ENCODE measurements around the gene NOL4L.
"Not testable (repeated sequence)": the region's sequence is repeated elsewhere in the genome, so short reads cannot be mapped to it uniquely, and the experiment has no call there.

Gene NOL4L

DNA sequence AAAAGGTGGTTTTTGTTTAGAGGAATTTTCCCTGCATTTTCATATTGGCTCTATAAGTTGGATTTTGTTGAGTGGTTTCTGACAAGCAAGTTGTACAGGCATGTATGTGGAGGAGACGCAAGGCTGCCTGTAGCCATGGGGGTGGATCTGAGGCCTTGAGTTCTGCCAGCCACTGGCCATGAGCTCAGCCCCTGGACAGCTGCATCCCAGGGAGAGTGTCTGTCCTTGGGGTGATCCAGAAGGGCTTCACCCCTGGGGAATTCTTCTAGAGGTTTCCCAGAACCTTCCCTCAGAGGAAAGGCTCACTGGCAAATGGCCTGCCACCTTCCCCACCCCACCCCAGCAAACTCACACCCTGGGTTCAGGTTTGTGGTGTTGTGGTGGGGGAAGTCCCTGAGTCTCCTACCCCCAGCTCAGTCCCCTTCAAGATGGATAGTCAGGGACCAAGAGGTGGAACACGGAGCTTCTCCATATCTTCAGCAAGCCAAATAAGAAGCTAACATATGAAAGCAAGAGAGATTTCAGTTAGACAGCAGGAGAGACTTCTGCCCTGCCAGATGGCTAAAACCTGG, 11.6 kb upstream of the NOL4L start:
- no peak for DNase-seq (ENCODE audit: low read depth)

DNA sequence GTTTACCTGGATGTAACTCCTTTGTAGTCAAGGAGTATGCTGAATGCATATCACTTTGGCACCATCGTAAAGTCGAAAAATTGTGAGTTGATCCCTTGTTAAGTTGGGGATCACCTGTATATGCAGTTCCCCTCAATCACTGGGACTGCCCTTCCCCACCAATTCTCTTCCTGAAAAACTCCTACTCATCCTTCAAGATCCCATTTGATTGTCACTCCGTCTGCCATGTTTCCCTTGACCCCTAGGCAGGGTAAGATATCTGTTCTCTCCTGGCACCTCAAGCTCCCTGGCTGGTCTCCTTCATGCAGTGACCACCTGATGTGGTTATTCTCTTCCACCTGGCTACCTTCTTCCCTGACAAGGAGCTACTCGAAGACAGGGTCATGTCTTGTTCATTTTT, 10.0 kb upstream of the NOL4L start:
- DNase-seq (ENCODE audit: low read depth), result no peak

DNA sequence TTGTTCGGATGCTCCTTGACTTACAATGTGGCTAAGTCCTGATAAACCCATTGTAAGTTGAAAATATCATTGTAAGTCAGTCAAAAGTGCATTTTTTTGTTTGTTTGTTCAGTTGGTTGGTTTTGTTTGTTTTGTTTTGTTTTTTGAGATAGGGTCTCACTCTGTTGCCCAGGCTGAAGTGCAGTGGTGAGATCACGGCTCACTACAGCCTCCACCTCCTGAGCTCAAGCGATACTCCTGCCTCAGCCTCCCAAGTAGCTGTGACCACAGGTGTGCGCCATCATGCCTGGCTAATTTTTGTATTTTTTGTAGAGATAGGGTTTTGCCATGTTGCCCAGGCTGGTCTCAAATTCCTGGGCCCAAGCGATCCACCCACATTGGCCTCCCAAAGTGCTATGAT, 9.5 kb upstream of the NOL4L start:
- DNase-seq (ENCODE audit: low read depth), result not testable (repeated sequence)

DNA sequence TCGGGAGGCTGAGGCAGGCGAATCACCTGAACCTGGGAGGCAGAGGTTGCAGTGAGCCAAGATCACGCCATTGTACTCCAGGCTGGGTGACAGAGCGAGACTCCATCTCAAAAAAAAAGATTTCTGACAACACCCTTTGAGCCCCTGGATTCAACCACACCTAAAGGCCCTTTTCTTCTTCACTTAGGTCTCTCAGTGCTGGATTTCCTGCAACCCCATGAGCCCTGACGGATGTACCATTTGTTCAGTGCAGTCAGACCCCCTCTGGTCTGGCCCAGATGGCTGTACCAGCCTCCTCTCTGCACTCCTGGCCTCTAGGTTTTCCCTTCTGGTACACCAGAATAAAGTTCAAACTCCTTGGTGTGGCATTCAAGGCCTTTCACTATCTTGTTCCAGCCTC, 9.1 kb upstream of the NOL4L start:
- no peak for DNase-seq (ENCODE audit: low read depth)

DNA sequence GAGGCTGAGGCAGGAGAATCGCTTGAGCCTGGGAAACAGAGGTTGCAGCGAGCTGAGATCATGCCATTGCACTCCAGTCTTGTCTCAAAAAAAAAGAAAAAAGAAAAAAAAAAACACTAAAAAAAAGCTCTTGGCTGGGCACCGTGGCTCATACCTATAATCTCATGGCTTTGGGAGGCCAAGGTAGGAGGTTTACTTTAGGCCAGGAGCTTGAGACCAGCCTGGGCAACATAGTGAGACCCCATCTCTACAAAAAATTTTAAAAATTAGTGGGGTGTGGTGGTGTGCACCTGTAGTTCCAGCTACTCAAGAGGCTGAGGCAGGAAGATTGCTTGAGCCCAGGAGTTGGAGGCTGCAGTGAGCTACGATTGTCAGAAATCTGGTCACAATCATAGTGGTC, 7.5 kb upstream of the NOL4L start:
- not testable (repeated sequence) for DNase-seq (ENCODE audit: low read depth)

DNA sequence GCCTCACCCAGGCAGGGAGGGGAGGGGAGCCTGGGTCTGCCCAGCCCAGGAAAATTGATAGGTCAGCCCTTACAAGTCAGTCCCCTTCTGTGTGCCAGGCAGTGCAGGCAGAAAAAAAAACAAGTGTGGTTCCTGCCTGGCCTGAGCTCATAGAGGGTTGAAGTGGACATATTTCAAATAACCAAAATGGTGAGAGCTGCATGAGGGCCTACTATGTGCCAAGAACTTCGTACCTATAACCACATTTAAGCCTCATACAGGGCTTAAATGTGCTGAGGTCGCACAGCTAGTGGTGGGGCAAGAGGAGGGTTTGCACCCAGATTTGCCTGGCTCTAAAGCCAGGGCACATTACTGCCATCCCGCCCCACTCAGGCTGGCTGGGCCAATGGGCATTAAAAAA, 6.9 kb upstream of the NOL4L start:
- DNase-seq (ENCODE audit: low read depth), result no peak

DNA sequence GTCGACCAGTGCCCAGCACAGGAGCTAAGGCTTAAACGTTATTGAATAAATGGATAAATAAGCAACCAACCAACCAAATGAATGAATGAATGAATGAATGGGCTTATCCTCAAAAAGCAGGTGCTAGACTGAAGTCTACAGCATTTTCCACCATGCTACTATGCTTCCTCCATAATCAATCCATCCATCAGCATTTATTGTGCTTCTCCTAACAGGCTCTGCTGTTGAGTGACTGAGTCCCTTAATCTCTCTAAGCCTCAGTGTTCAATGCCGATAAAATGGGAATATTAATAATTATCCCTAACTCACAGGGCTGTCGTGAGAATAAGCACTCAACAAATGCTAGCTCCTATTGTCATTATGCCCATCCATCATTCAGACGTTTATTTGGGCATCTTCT, 4.6 kb upstream of the NOL4L start:
- DNase-seq (ENCODE audit: low read depth), result no peak

DNA sequence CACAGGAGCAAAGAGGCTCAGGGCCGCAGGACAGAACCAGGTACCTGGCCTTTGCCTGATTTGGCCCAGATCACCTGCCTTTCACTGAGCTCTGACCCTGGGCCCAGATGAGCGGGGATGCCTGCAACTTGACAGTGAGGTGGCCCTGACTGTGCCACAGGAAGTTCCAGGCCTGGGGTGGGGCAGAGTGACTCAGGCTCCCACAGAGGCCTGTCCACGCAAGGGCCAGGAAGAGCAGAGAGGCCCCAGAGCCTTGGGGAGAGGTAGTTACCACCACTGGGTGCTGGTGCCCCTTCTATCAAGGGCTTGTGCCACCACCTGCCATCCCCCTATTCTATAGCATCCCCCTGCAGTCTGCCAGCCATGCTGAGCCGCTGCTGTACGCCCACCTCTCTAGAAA, 4.1 kb upstream of the NOL4L start:
- DNase-seq (ENCODE audit: low read depth), result no peak

DNA sequence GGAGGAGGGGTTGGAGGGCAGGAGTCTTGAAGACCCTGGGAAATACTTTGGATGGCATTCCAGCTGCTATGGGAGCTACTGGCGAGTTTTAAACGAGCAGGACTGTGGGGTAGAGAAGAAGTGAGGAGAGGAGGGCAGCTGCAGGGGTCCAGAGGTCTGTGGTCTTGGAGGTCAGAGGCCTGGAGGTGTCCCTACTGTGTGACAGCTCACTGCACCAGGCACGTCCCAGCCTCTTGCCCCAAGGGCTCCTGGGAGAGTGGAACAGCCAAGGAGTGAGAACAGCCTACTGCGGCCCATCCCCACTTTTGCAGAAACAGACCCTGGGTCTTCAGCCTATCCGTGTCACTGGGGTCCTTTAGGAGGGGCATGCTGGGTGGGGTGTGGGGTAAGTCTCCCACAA, 2.9 kb upstream of the NOL4L start:
- DNase-seq (ENCODE audit: low read depth), result no peak

DNA sequence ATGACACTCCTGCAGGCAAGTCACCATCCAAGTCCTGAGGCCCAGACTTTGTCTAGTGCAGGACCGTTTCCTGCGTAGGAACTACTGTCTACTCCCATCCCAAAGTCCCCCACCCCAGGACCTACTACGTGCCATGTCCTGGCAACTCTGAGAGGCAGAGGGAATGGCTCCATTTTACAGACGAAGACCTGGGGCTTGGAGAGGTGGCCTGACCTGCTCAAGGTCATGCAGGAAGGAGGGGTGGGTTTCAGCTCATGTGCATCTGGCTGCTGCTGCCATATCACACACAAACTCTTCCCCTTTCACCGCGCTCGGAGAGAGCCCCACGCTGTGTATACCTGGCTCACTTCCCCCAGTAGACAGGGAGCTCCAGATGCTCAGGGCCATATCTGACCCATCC, 1.2 kb upstream of the NOL4L start:
- DNase-seq (ENCODE audit: low read depth), result no peak

DNA sequence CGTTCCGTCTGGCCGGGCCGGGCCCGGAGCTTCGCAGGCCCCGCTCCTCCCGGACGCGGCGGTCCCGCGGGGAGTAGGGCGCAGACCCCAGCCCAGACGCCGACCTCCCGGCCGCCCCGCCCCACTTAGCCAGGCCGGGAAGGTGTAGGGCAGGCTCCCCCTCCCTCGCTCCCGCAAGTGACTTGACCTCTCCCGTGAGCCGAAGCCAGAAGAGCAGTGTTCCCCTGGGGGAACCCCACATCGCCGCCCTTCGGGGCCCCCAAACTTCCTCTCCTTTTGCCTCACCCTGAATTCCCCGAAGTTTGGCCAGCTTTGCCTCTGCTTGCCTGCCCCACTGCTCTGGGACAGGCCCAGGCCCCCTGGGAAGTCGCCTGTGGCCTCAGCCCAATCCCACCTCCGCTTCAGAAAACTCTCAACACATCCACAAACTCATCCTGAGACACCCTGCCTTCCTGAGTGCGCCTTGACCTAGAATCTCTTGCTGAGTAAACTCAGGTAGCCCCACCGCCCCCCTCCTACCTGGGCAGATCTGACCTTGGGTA, 524 bp upstream of the NOL4L start:
- DNase-seq (ENCODE audit: low read depth), result no peak

DNA sequence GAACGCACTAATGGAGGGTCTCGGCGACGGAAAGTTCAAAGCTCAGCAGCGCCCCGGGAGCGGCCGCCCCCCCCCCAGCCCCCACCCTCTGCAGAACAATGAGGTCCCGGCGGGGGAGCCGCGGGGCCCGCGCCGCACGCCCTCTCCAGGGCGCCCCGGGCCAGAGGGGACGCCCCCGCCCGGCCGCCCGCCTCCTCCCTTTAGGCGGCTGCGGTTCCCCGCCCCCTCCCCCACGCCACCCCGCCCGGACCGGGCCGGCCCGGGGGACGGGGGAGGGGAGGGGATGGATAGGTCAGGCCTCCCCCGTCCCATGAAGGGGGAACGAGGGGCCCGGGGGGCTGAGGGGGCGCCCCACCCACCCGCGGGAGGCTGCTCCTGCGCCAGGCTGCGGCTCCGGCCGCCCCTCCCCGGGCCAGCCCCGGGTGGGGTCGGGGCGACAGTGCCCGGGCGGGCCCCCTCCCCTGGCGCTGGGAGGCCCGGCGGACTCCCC, 1.5 kb downstream of the NOL4L start:
- no peak for DNase-seq (ENCODE audit: low read depth)

DNA sequence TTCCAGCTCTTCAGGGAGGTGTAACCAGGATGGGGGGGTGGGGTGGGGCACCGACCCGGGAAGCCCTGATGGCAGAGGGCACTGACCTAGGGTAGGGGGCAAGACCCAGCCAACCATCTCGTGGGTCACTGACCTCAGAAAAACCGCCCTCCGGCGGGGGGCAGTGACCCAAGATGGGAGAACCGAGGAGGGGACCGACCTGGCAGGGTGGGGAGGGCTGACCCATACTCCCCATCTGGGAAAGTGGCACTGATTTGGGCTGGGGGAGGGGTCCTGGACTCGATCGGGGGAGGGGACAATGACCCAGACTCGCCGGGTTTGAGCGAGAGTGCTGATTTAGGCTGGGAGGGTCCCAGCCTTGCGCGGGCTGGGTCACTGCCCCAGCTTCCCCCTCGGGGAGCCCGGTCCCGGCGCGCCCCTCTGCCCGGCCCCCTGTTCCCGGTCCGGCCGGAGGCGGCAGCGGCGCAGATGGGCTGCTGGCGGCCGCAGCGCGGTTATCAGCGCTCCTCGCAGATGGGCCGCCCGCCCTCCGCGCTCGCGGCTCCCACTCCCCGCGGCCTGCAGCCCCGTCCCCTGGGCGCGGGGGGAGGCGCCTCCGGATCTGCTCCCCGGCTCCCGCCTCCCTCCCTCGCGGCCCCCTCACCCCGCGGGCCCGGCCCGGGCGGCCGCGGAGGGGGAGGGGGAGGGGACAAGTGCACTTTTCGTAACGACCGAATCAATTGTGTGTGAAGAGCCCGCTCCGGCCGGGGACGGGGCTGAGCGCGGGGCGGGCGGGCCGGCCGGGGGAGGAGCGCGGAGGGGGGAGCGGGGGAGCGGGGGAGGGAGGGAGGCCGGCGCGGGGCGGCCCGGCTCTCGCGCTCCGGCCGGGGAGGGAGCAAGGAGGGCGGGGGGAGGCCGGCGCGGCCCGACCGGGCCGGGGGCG, 2.2 kb downstream of the NOL4L start:
- no peak for DNase-seq (ENCODE audit: low read depth)

DNA sequence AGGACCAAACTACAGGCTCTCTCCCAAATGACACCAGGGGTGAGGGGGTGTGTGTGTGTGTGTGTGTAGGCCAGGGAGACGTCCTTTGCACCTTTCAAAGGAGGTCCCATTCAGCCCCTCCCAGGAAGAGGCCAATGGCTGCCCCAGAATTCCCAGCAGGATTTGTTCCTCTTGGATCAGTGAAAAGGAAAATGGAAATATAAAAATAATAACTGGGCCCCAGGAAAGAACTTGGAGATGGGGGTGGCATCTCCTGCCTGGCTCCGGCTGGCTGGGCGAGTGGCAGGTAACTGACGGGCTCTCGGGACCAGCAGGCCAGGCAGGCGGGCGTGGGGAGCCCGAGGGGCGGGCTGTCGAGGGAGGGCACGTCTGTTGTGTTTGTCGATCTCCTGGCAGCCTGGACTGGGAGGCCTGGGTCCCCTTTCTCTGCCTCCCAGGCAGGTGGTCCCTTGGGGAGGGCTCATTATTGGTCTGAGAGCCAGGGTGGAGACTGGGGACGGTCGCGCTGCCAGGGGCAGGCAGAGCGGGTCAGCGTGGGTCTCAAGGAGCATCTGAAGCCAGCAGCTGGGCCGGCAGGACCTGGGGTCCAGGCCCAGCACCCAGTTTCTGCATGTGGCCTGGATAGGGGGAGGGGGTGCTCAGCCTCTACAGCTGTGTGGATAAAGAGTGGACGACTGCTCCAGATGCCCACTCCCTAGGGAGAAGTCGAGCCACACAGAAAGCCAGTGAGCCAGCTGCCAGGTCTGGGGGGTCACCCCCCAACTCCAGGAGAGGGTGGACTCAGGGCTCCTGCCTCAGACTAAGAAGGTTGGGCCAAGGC, 3.1 kb downstream of the NOL4L start:
- DNase-seq (ENCODE audit: low read depth), result no peak

DNA sequence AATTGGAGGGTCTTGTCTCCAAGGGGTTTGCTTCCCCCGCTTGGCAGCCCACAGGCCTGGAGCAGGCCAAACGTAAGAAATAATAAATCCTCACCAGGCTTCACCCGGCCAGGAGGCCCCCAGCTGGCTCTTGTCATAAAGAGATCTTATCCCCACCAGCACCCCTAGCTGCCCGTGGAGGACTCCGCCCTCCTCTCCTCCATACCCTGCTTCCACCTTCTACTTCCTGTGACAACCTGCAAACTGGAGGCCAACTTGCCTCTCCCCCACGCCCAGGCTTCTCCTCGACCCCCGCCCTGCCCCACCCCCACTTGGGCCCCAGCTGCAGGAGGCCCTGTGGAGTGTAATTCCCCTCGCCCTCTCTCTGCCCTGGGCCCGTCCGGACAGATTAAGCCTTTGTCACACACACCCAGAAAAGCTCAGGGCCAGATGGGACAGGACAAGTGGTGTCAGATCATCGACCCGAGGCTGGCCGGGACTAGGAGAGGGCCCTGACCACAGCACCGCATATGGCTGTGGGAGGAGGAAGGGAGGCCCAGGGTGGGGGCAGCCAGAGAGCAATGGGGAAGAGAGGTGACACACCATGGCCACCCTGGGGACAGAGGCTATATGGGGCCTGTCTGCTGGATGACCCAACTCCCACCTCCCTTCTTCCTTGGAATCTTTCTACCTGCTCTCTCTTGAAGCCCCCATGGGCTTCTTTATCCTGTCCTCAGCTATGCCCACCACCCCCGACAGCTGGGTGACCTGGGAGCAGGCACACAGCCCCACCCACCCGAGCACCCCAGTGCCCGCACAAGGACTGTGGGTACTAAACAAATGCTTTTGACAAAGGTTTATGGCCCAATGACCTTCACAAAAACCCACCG, 3.9 kb downstream of the NOL4L start:
- DNase-seq (ENCODE audit: low read depth), result no peak

DNA sequence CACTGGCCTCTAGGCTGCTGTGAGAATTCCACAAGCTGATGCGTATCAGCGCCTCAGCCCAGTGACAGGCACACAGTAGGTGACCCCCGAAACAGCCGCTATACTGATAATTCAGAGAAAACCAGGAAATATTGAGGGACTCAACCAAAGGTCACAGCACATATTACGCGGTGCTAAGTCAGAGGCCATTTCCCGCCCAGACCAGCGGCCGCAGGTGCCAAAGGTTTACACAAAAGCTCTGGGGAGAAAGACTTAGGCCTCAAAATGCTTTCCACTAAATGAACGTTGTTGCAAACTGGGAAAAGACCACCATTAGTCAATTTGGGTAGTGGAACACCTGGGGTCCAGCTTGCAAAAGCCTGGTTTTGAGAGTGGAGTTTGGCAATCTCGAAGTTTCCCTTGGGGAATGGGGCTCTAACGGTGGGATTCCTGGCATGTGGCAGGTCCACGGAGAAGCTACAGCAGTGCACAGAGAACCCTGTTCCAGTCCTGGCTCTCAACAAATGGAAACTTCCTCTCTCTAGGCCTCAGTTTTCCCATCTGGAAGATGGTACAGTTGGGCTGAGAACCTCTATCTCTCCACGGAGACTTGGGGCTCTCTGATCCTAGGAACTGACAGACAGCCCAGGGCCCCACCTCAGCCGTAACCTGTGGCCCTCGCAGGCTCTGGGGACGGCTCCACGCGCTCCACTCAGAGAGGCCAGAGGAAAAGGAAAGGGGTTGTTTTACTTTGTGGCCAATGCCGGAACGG, 4.7 kb downstream of the NOL4L start:
- DNase-seq (ENCODE audit: low read depth), result no peak

DNA sequence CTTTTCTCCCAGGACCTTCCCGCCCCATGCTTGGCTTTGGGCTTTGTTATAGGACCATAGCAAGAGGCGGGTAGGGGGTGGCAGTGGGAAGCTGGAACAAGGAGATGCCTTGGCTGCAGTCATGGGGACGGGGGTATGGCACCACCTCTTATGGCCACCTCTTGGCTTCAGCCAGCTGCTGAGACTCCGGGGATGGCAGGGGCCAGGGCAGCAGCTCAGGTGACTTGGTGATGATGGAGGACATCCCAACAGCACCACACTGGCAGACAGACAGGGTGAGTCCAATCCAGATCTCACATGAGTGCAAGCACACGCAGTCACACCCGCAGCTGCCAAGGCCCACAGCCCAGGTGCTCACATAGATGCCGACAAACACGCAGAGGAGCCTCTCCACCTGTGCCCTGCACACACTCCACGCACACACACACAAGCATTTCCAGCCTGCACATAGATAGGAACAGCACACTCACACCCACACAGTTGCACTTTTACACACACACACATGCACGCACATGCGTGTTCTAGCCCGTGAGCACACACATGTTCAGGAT, 6.2 kb downstream of the NOL4L start:
- DNase-seq (ENCODE audit: low read depth), result no peak

DNA sequence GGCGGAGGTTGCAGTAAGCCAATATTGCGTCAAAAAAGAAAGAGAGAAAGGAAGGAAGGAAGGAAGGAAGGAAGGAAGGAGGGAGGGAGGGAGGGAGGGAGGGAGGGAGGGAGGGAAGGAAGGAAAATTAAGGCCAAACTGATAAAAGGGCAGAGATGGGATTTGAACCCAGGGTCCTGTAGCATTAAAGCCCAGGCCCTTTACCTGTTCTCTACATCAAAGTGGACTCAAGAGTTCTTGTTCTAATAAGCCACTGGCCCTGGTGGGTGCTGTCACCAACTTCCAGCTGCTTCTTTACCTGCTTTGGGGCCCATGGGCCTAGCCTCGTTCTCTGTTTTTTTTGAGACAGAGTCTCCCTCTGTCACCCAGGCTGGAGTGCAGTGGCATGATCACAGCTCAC, 7.1 kb downstream of the NOL4L start:
- not testable (repeated sequence) for DNase-seq (ENCODE audit: low read depth)

DNA sequence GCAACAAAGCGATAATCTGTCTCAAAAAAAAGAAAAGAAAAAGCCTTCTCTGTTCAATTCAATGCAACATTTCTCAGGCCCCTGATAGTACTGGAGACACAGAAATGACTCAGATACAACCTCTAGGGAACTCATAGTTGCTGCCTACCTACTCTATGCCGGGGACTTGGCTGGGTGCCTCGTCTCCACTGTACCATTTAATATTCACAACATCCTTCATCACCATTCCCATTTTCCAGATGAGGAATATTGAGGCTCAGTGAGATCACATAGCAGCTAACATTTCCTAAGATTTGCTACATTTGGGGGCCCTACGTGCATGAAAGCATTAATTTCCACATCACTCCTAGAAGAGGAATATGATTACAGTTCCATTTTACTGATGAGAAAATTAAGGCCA, 7.5 kb downstream of the NOL4L start:
- no peak for DNase-seq (ENCODE audit: low read depth)

DNA sequence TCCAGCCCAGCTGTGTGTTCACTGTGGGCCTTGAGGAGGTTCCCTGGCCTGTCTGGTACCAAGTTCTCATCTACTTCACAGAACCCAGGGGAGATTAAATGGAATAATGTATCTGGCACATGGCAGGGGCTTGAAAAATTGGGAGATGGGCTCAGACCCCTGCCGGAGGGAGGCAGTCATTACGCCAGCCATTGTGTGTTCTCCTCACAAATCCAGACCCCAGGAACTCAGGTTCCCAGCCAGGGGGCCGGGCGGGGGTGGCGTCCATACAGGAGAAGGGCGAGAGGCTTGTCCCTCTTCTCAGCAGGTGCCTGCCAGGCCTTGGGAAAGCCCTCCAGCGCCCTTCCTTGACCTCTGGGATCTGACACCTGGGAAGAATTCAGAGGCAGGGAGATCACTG, 8.1 kb downstream of the NOL4L start:
- DNase-seq (ENCODE audit: low read depth), result no peak
